Panc1 (cell line): ENCODE data around the gene PFN4. TPM values are rescaled to one million over a fixed set of nuclear protein-coding genes. Genes with fewer than 3 reads are reported as not detected.

Experiments
- ATAC-seq: fragments of 200-7000 bp; cut with Tn5 transposase; 2 replicates; pipeline ENCODE4 v1.9.1; 2020; ENCODE audit warnings: mild to moderate bottlenecking, moderate library complexity
- BruUV-seq: library from RNA; stranded (reverse); fragments of 400-500 nt; replicated peaks from 2 replicates; lab custom pipeline; 2021; lab: Mats Ljungman, UMichigan
- CTCF ChIA-PET: fragments of 300-600 bp; sonication (Branson Sonifier 250); formaldehyde crosslinking; loops from one replicate; lab custom pipeline; 2022; ENCODE audit warnings: antibody characterized with exemption; lab: Charles Lee
- POLR2A ChIA-PET: fragments of 300-600 bp; sonication (Branson Sonifier 250); formaldehyde crosslinking; loops from one replicate; lab custom pipeline; 2022; ENCODE audit warnings: antibody characterized with exemption; lab: Charles Lee
- DNase-seq: peaks from one replicate; pipeline ENCODE4 v3.0.0-alpha.2; 2010; ENCODE audit warnings: low read depth, low spot score
- H3K27ac ChIP-seq: 2 replicates; pipeline ENCODE4 v1.5.1; 2011; ENCODE audit warnings: mild to moderate bottlenecking, low read length, inconsistent platforms
- H3K27me3 ChIP-seq: fragments of 200-500 bp; sonication (Bioruptor generic); 2 replicates; pipeline ENCODE4 v1.6.0; 2014; ENCODE audit warnings: low read length, inconsistent platforms; ENCODE audit not compliant: control insufficient read depth, insufficient read depth
- H3K36me3 ChIP-seq: fragments of 200-500 bp; sonication (Bioruptor generic); 2 replicates; pipeline ENCODE4 v1.5.1; 2014; ENCODE audit warnings: inconsistent platforms, mild to moderate bottlenecking, low read length, moderate library complexity; ENCODE audit not compliant: control insufficient read depth, insufficient read depth
- H3K4me1 ChIP-seq: 2 replicates; pipeline ENCODE4 v1.5.1; 2011; ENCODE audit warnings: inconsistent platforms, mild to moderate bottlenecking, low read length, moderate library complexity; ENCODE audit not compliant: control insufficient read depth, insufficient read depth
- H3K4me3 ChIP-seq, 2 experiments: 2 replicates each; pipeline ENCODE4 v1.5.1; 2011 to 2012; ENCODE audit warnings: low read depth in 2 of 2, low read length in 2 of 2, mild to moderate bottlenecking in 2 of 2, inconsistent platforms in 1 of 2, moderate library complexity in 1 of 2
- H3K9me3 ChIP-seq: fragments of 200-500 bp; sonication (Bioruptor generic); 2 replicates; pipeline ENCODE4 v1.5.1; 2014; ENCODE audit warnings: low read depth, mild to moderate bottlenecking, inconsistent platforms, low read length, moderate library complexity; ENCODE audit not compliant: control insufficient read depth, insufficient read depth
- CTCF ChIP-seq: fragments of 450-650 bp; IDR thresholded peaks from 2 replicates; pipeline ENCODE4 v1.5.1; 2017; ENCODE audit warnings: mild to moderate bottlenecking
- POLR2AphosphoS5 ChIP-seq: IDR thresholded peaks from 2 replicates; pipeline ENCODE4 v1.6.1; 2012; ENCODE audit warnings: mild to moderate bottlenecking, low read depth, low read length, moderate library complexity
- REST ChIP-seq, 2 experiments: IDR thresholded peaks; 2 replicates each; pipeline ENCODE4 v1.6.1; 2011 to 2012; ENCODE audit warnings: low read depth in 2 of 2, control low read depth in 1 of 2, low read length in 1 of 2, mild to moderate bottlenecking in 1 of 2, moderate library complexity in 1 of 2; ENCODE audit not compliant: insufficient read depth in 1 of 2
- SIN3A ChIP-seq: IDR thresholded peaks from 2 replicates; pipeline ENCODE4 v1.6.1; 2012; ENCODE audit warnings: low read depth, mild to moderate bottlenecking, low read length, moderate library complexity, borderline replicate concordance; ENCODE audit not compliant: insufficient read depth
- TCF7L2 ChIP-seq: IDR thresholded peaks from 2 replicates; pipeline ENCODE4 v1.6.1; 2011; ENCODE audit warnings: mild to moderate bottlenecking, low read depth, low read length, inconsistent platforms
- in situ Hi-C: cut with HindIII; loops from 2 replicates; pipeline ENCODE4 v1.10.0; 2016; ENCODE audit warnings: low sequenced_read_pairs, low pct_unique_long_range_greater_than_20kb
- intact Hi-C: fragments of 100-400 bp; cut with micrococcal nuclease; formaldehyde crosslinking; loops from one replicate; pipeline ENCODE4 v1.10.0; 2022; ENCODE audit not compliant: unreplicated experiment
- total RNA-seq: library from RNA; stranded (reverse); gene quantifications from one replicate; pipeline ENCODE4 v1.2.1, GENCODE V29; 2021; ENCODE audit not compliant: unreplicated experiment

PFN4 gene
- total RNA-seq, 1 experiment from 2014 or later: 1.3 TPM

DNA sequence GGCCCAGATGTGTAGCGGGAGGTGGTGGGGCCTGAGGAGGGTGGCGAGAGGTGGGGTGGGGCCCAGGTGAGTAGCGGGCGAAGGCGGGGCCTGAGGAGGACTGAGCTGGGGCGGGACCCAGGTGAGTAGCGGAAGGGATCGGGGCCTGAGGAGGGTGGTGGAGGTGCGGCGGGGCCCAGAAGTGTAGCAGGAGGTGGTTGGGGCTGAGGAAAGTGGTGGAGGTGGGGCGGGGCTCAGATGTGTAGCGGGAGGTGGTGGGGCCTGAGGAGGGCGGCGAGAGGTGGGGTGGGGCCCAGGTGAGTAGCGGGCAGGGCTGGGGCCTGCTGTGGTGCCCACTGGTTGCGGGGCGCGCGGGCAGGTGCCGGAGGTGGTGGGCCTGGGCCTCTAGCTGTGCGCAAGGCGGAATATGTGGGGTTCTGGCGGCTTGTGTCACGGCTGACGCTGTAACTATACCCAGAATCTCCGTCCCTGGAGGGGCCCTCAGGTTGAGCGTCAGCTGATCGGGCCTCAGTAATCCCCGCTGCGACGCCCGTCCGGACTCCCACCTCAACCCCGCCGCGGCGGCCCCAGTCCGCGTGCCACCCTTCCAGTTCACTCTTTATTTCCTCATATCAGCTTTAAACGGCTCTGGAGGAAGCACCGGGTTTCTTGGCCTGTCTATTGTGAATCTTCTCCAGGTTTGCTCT lies 46.1 kb downstream of the PFN4 start:
- Histone ChIP-seq H3K9me3 (no peaks in the 10 kb centered on the region), H3K27me3 (no peaks in the 10 kb centered on the region), H3K27ac (peak overlapping the region; percentile 83), H3K4me1 (peaks cover 13% of the 10 kb centered on the region; the same call in 1 of the 2 replicates), H3K4me3 (peak overlapping the region; percentile 96 to 97), H3K36me3 (peaks cover 16% of the 10 kb centered on the region)
- intact Hi-C loops: no loop called here
- BruUV-seq: no TSS peak
- DNase-seq (no peak), ATAC-seq (peak; percentile 60)
- in situ Hi-C loops: no loop called here
- TF ChIP-seq POLR2AphosphoS5: peak; percentile 46; the same call in 1 of the 2 replicates
- TF ChIP-seq SIN3A: peak; percentile 54; the same call in 1 of the 2 replicates
- no peak for TF ChIP-seq REST (IDR thresholded peaks at IDR 0.05; ENCODE audit: insufficient read depth in 1 of 2, low read depth in 2 of 2, low read length in 1 of 2)
- POLR2A ChIA-PET: interaction anchor here (0.5 to 1.0 kb wide), 4 partner anchors 14 to 180 kb away, joined by 3 to 6 read pairs (median 3); no protein-coding TSS in a partner anchor
- CTCF ChIA-PET: interaction anchor here (0.5 to 1.9 kb wide), 3 partner anchors 150 to 252 kb away, joined by 4 to 6 read pairs (median 5); partner anchors contain the start of gene ATAD2B

DNA sequence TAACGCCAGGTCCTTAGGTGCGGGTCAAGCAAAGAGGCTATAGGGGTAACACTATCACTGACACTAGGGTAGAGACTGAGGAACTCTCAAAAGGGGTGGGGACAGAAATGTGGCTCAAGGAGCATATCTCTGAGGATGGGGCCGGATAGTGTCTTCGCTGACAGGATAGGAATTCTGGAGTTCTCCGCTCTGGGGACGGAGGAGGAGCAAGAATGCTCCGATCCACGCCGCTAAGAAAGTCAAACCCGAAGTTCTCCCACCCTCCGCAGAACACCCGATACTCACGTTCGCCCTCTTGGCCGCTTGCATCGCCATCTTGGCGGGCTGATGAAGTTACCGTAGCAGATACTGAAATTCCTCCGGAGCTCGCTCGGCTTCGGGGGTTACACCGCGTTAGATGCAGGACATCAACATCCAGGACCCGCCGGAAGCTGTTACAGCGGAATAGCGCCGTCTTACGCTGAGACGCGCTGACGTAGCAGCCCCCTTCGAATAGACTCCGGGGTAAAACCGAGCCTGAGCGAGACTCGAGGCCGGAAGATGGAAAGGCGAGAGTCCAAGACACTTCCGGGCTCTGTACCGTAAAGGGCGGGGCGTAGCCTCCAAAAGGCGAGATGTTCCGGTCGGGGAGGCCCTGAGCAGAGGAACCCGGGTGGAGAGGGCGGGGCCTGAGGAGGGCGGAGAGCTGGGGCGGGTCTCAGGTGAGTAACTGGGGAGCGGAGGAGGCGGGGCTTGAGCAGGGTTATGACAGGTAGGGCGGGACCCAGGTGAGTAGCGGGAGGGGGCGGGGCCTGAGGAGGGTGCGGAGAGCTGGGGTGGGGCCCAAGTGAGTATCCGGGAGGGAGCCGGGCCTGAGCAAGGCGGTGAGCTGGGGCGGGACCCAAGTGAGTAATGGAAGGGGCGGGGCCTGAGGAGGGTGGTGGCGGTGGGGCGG lies 47.0 kb downstream of the PFN4 start, which contains the start of gene SF3B6:
Gene SF3B6 (minus strand): TSS at position 412 of the 934 bp plus-strand sequence. CDS start 97 bp downstream, at position 315.
- H3K27ac ChIP-seq: peak within 1 kb of the TSS; percentile 94
- TF ChIP-seq CTCF (no peak), TCF7L2 (peak; percentile 60; the same call in 1 of the 2 replicates), SIN3A (peak; percentile 92; the same call in 1 of the 2 replicates), REST (IDR thresholded peaks at IDR 0.05; ENCODE audit: insufficient read depth in 1 of 2, low read depth in 2 of 2, low read length in 1 of 2) (0 out of 4 replicates have a peak, but pooled peaks of 1 of the 2 experiments have one; percentile 64), POLR2AphosphoS5 (peak; percentile 86)
- CTCF ChIA-PET: interaction anchor here (0.5 to 1.9 kb wide), 3 partner anchors 149 to 252 kb away, joined by 4 to 6 read pairs (median 6); partner anchors contain the start of gene ATAD2B
- ATAC-seq (peak; percentile 96), DNase-seq (peak; percentile 99)
- POLR2A ChIA-PET: interaction anchor here (0.5 to 1.0 kb wide), 4 partner anchors 13 to 198 kb away, joined by 3 to 11 read pairs (median 3); no protein-coding TSS in a partner anchor
- no peaks in the 10 kb centered on the region for H3K27me3 ChIP-seq
- intact Hi-C loops: no loop called here
- TSS peak; percentile 63 for BruUV-seq
- in situ Hi-C loops: no loop called here
- H3K4me3 ChIP-seq: peak within 1 kb of the TSS; percentile 96 to 97
- H3K9me3 ChIP-seq: no peaks in the 10 kb centered on the region
- H3K4me1 ChIP-seq: peaks cover 13% of the 10 kb centered on the region; the same call in 1 of the 2 replicates
- H3K36me3 ChIP-seq: peaks cover 16% of the 10 kb centered on the region
